Endothelial cell of umbilical vein (primary cell): ENCODE measurements around the gene CACNA1F. TPM values are rescaled to one million over a fixed set of nuclear protein-coding genes. Genes with fewer than 3 reads are reported as not detected.

Source experiments
- BruUV-seq: library from RNA; stranded (reverse); fragments of 400-500 nt; replicated peaks from 2 replicates; lab custom pipeline; 2021; lab: Mats Ljungman, UMichigan
- CTCF ChIA-PET: fragments of 300-600, 350-600 bp; sonication (Branson Sonifier 250); formaldehyde crosslinking; loops from one replicate; lab custom pipeline; 2021; ENCODE audit warnings: antibody characterized with exemption, inconsistent platforms; lab: Charles Lee
- POLR2A ChIA-PET: fragments of 300-600, 350-600 bp; sonication (Branson Sonifier 250); formaldehyde crosslinking; loops from one replicate; lab custom pipeline; 2021; ENCODE audit warnings: antibody characterized with exemption, inconsistent platforms; lab: Charles Lee
- DNase-seq: peaks from one replicate; pipeline ENCODE4 v3.0.0-alpha.2; 2011; ENCODE audit warnings: low read depth, low spot score
- FAIRE-seq: peaks from 2 replicates; lab custom pipeline; 2011; peaks lifted over from hg19 to GRCh38; lab: Jason Lieb, UNC
- H2AFZ ChIP-seq: 2 replicates; pipeline ENCODE4 v1.6.0; 2012; ENCODE audit warnings: low read depth, low read length, control low read depth, inconsistent platforms
- H3K27ac ChIP-seq: 2 replicates; pipeline ENCODE4 v1.5.1; 2011; ENCODE audit warnings: low read depth, mild to moderate bottlenecking, control low read depth, low read length, moderate library complexity; ENCODE audit not compliant: insufficient read depth
- H3K27me3 ChIP-seq, 2 experiments: 2 replicates each; pipeline versions ENCODE4 v1.6.0 to v1.6.1; 2011; ENCODE audit warnings: low read length in 2 of 2, mixed read lengths in 1 of 2; ENCODE audit not compliant: control insufficient read depth in 2 of 2, insufficient read depth in 2 of 2
- H3K36me3 ChIP-seq, 2 experiments: 2 replicates in 1 of 2; 3 replicates in 1 of 2; pipeline ENCODE4 v1.5.1; 2011; ENCODE audit warnings: low read length in 2 of 2, mild to moderate bottlenecking in 1 of 2, moderate library complexity in 1 of 2; ENCODE audit not compliant: control insufficient read depth in 2 of 2, insufficient read depth in 2 of 2; ENCODE audit errors: extremely low read depth in 1 of 2
- H3K4me1 ChIP-seq: 3 replicates; pipeline ENCODE4 v1.5.1; 2011; ENCODE audit warnings: mild to moderate bottlenecking, low read length; ENCODE audit not compliant: control insufficient read depth, insufficient read depth; ENCODE audit errors: extremely low read depth
- H3K4me2 ChIP-seq: 2 replicates; pipeline ENCODE4 v1.6.1; 2011; ENCODE audit warnings: low read length, control low read depth, mixed read lengths; ENCODE audit not compliant: insufficient read depth
- H3K4me3 ChIP-seq, 3 experiments: fragments of 200-600 bp in 1 of 3; sonication (generic), shearing (Covaris generic) in 1 of 3; replicated peaks in 1 of 3; 2 replicates each; pipeline ENCODE4 v1.5.1; 2011 to 2016; ENCODE audit warnings: control low read depth in 3 of 3, low read length in 3 of 3, mild to moderate bottlenecking in 2 of 3, inconsistent platforms in 1 of 3, low read depth in 1 of 3, moderate library complexity in 1 of 3; ENCODE audit not compliant: insufficient read depth in 1 of 3
- H3K79me2 ChIP-seq: 2 replicates; pipeline ENCODE4 v1.6.0; 2012; ENCODE audit warnings: low read length, inconsistent platforms; ENCODE audit not compliant: control insufficient read depth, insufficient read depth
- H3K9ac ChIP-seq: replicated peaks from 2 replicates; pipeline ENCODE3; 2011; ENCODE audit warnings: low read length, control low read depth; ENCODE audit not compliant: insufficient read depth; ENCODE audit errors: extremely low read depth
- H3K9me1 ChIP-seq: replicated peaks from 3 replicates; pipeline ENCODE4 v1.6.0; 2011; ENCODE audit warnings: mild to moderate bottlenecking, low read length; ENCODE audit not compliant: control insufficient read depth, insufficient read depth; ENCODE audit errors: extremely low read depth
- H3K9me3 ChIP-seq: replicated peaks from 2 replicates; pipeline ENCODE4 v1.5.1; 2012; ENCODE audit warnings: low read length, inconsistent platforms; ENCODE audit not compliant: control insufficient read depth, insufficient read depth
- H4K20me1 ChIP-seq: replicated peaks from 2 replicates; pipeline ENCODE3; 2011; ENCODE audit warnings: mild to moderate bottlenecking, low read length; ENCODE audit not compliant: control insufficient read depth, insufficient read depth; ENCODE audit errors: extremely low read depth
- CTCF ChIP-seq, 2 donors: IDR thresholded peaks; 1 replicate in 1 of 2; 2 replicates in 1 of 2; pipeline ENCODE4 v1.5.1; 2011; ENCODE audit warnings: low read length in 2 of 2, mild to moderate bottlenecking in 2 of 2, moderate library complexity in 2 of 2, control low read depth in 1 of 2, inconsistent platforms in 1 of 2, low read depth in 1 of 2; ENCODE audit not compliant: insufficient read depth in 1 of 2; ENCODE audit errors: extremely low read depth in 1 of 2
- EZH2 ChIP-seq: IDR thresholded peaks from 2 replicates; pipeline ENCODE4 v1.6.1; 2012; ENCODE audit warnings: borderline replicate concordance, low read depth, mild to moderate bottlenecking, moderate library complexity, low read length, inconsistent platforms; ENCODE audit not compliant: severe bottlenecking
- FOS ChIP-seq: IDR thresholded peaks from 2 replicates; pipeline ENCODE4 v1.6.1; 2011; ENCODE audit warnings: mild to moderate bottlenecking, low read length, moderate library complexity, borderline replicate concordance; ENCODE audit not compliant: insufficient read depth
- GATA2 ChIP-seq: IDR thresholded peaks from 2 replicates; pipeline ENCODE4 v1.7.0; 2011; ENCODE audit warnings: low read depth, mild to moderate bottlenecking, moderate library complexity, mixed read lengths, low read length; ENCODE audit not compliant: insufficient read length, insufficient read depth
- JUN ChIP-seq: IDR thresholded peaks from 2 replicates; pipeline ENCODE4 v1.6.1; 2011; ENCODE audit warnings: borderline replicate concordance, low read depth; ENCODE audit not compliant: insufficient read length, insufficient read depth
- MYC ChIP-seq: IDR thresholded peaks from one replicate; pipeline ENCODE4 v1.6.1; 2011; ENCODE audit warnings: mild to moderate bottlenecking, low read depth, low read length
- POLR2A ChIP-seq: IDR thresholded peaks from 2 replicates; pipeline ENCODE4 v1.6.1; 2012; ENCODE audit warnings: low read depth, mild to moderate bottlenecking, control low read depth, low read length
- POLR2AphosphoS5 ChIP-seq: IDR thresholded peaks from 2 replicates; pipeline ENCODE4 v1.6.1; 2012; ENCODE audit warnings: low read depth, mild to moderate bottlenecking, control low read depth, low read length, moderate library complexity; ENCODE audit not compliant: insufficient read depth
- dilution Hi-C: fragments of 300-500 bp; cut with MboI; formaldehyde crosslinking; loops from one replicate; pipeline ENCODE4 v1.15.0; 2019; ENCODE audit warnings: low sequenced_read_pairs; ENCODE audit not compliant: extremely low pct_ligation_motif_present
- intact Hi-C: fragments of 100-400 bp; cut with micrococcal nuclease; formaldehyde crosslinking; loops from one replicate; pipeline ENCODE4 v1.10.0; 2022
- polyA plus RNA-seq, 4 experiments: library from polyadenylated mRNA; depleted of rRNA in 3 of 4; stranded (reverse) in 3 of 4; unstranded in 1 of 4; fragments of >200 nt; gene quantifications; 2 replicates each; pipeline versions ENCODE4 v1.2.1 to v1.2.3, GENCODE V29; 2011 to 2012; ENCODE audit warnings: missing spikeins in 1 of 4
- total RNA-seq: library from RNA; stranded (reverse); gene quantifications from 2 replicates; pipeline ENCODE4 v1.2.3, GENCODE V29; 2021
- TF ChIP-seq, protein P1 (sequence below): IDR thresholded peaks from 2 replicates; pipeline ENCODE4 v1.6.1; 2011; ENCODE audit not compliant: insufficient read depth, insufficient read length

CACNA1F gene
- total and polyA plus RNA-seq, 2 donors (not counting 3 experiments of a cell fraction or from before 2014, with no cell fraction given), result not detected

GRCh38 chrX:49193542-49193964 lies 39.6 kb downstream of the CACNA1F start:
- no peak for DNase-seq
- Histone ChIP-seq H3K4me1 (no peaks in the 10 kb centered on the region), H3K27ac (no peak overlapping the region), H3K79me2 (no peaks in the 10 kb centered on the region), H2AFZ (no peak overlapping the region), H3K9me3 (no peaks in the 10 kb centered on the region), H3K9me1 (no peaks in the 10 kb centered on the region), H3K4me3 (no peak overlapping the region), H4K20me1 (no peaks in the 10 kb centered on the region), H3K27me3 (no peaks in the 10 kb centered on the region), H3K4me2 (no peak overlapping the region), H3K9ac (no peak overlapping the region), H3K36me3 (no peaks in the 10 kb centered on the region)
- no peak for FAIRE-seq
- ChIA-PET POLR2A (no interaction called here), CTCF (interaction anchor here (0.5 to 2.0 kb wide), 9 partner anchors 9 to 645 kb away, joined by 3 to 12 read pairs (median 6); partner anchors contain the start of gene PLP2)
- no peak for TF ChIP-seq MYC
- no peak for TF ChIP-seq JUN
- TF ChIP-seq POLR2A, result no peak
- TF ChIP-seq EZH2, result no peak
- no peak for TF ChIP-seq GATA2
- TF ChIP-seq, protein P1, sequence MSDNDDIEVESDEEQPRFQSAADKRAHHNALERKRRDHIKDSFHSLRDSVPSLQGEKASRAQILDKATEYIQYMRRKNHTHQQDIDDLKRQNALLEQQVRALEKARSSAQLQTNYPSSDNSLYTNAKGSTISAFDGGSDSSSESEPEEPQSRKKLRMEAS, result no peak
- no peak for TF ChIP-seq FOS
- TF ChIP-seq POLR2AphosphoS5, result no peak
- TF ChIP-seq CTCF (IDR thresholded peaks at IDR 0.05; ENCODE audit: extremely low read depth in 1 of 2, insufficient read depth in 1 of 2, low read depth in 1 of 2, low read length in 2 of 2), result no peak
- intact Hi-C loops, result no loop called here
- dilution Hi-C loops, result no loop called here
- BruUV-seq, result no TSS peak
